Measurements from ENCODE around the gene TRIO.

- no peak for TF ChIP-seq CEBPB (IDR thresholded peaks at IDR 0.05; ENCODE audit: low read depth, low read length)
- TF ChIP-seq SP1 (IDR thresholded peaks at IDR 0.05; ENCODE audit: low read depth, low read length): no peak
These were observed 165.4 kb downstream of the TRIO start for GRCh38 chr5:14308384-14309154.
